Keratinocyte (primary cell): ENCODE measurements around the gene HPF1. TPM values are rescaled to one million over a fixed set of nuclear protein-coding genes. Genes with fewer than 3 reads are reported as not detected.

Experiments
- DNase-seq: peaks from one replicate; pipeline ENCODE4 v3.0.0-alpha.2; 2011; ENCODE audit warnings: low read depth, missing footprints, low spot score
- FAIRE-seq: peaks from 2 replicates; lab custom pipeline; 2011; peaks lifted over from hg19 to GRCh38; lab: Jason Lieb, UNC
- H2AFZ ChIP-seq: 2 replicates; pipeline ENCODE4 v1.6.0; 2012; ENCODE audit warnings: low read length, control low read depth, inconsistent platforms; ENCODE audit not compliant: control insufficient read depth
- H3K27ac ChIP-seq: 2 replicates; pipeline ENCODE4 v1.5.1; 2011; ENCODE audit warnings: low read length; ENCODE audit not compliant: control insufficient read depth, insufficient read depth
- H3K27me3 ChIP-seq: 3 replicates; pipeline ENCODE4 v1.6.0; 2011; ENCODE audit warnings: low read length; ENCODE audit not compliant: control insufficient read depth, insufficient read depth; ENCODE audit errors: extremely low read depth
- H3K36me3 ChIP-seq, 2 experiments: 2 replicates in 1 of 2; 3 replicates in 1 of 2; pipeline ENCODE4 v1.5.1; 2011; ENCODE audit warnings: low read length in 2 of 2, mild to moderate bottlenecking in 1 of 2; ENCODE audit not compliant: control insufficient read depth in 2 of 2, insufficient read depth in 2 of 2; ENCODE audit errors: extremely low read depth in 1 of 2
- H3K4me1 ChIP-seq: 3 replicates; pipeline ENCODE4 v1.5.1; 2011; ENCODE audit warnings: low read length; ENCODE audit not compliant: control insufficient read depth, insufficient read depth; ENCODE audit errors: extremely low read depth
- H3K4me2 ChIP-seq: 3 replicates; pipeline ENCODE4 v1.6.0; 2011; ENCODE audit warnings: low read depth, low read length; ENCODE audit not compliant: control insufficient read depth, insufficient read depth; ENCODE audit errors: extremely low read depth
- H3K4me3 ChIP-seq, 3 experiments: fragments of 200-600 bp in 1 of 3; sonication (generic) in 1 of 3; 2 replicates in 2 of 3; 3 replicates in 1 of 3; pipeline ENCODE4 v1.5.1; 2011 to 2016; ENCODE audit warnings: low read length in 3 of 3, mild to moderate bottlenecking in 3 of 3, control low read depth in 2 of 3, inconsistent platforms in 1 of 3, low read depth in 1 of 3, mixed read lengths in 1 of 3, mixed run types in 1 of 3, moderate library complexity in 1 of 3; ENCODE audit not compliant: control insufficient read depth in 2 of 3, insufficient read depth in 2 of 3; ENCODE audit errors: extremely low read depth in 1 of 3
- H3K79me2 ChIP-seq: 2 replicates; pipeline ENCODE4 v1.6.0; 2012; ENCODE audit warnings: low read length; ENCODE audit not compliant: control insufficient read depth, insufficient read depth
- H3K9ac ChIP-seq: 3 replicates; pipeline ENCODE4 v1.6.0; 2011; ENCODE audit warnings: low read length; ENCODE audit not compliant: control insufficient read depth, insufficient read depth; ENCODE audit errors: extremely low read depth
- H3K9me1 ChIP-seq: 3 replicates; pipeline ENCODE4 v1.6.0; 2011; ENCODE audit warnings: low read length; ENCODE audit not compliant: control insufficient read depth, insufficient read depth; ENCODE audit errors: extremely low read depth
- H3K9me3 ChIP-seq: 2 replicates; pipeline ENCODE4 v1.5.1; 2012; ENCODE audit warnings: low read depth, low read length; ENCODE audit not compliant: control insufficient read depth
- H4K20me1 ChIP-seq: 3 replicates; pipeline ENCODE4 v1.6.0; 2011; ENCODE audit warnings: low read length; ENCODE audit not compliant: control insufficient read depth, insufficient read depth; ENCODE audit errors: extremely low read depth
- EZH2 ChIP-seq: IDR thresholded peaks from one replicate; pipeline ENCODE4 v1.6.1; 2012; ENCODE audit warnings: inconsistent platforms, mild to moderate bottlenecking, low read length, moderate library complexity
- dilution Hi-C: fragments of 300-500 bp; cut with MboI; formaldehyde crosslinking; loops from one replicate; pipeline ENCODE4 v1.7.0; 2020; ENCODE audit warnings: low sequenced_read_pairs; ENCODE audit not compliant: extremely low pct_ligation_motif_present
- polyA plus RNA-seq, 5 experiments: library from polyadenylated mRNA; depleted of rRNA in 3 of 5; stranded (reverse) in 3 of 5; stranded (forward) in 1 of 5; unstranded in 1 of 5; fragments of >200 nt; gene quantifications; 1 replicate in 1 of 5; 2 replicates in 3 of 5; 3 replicates in 1 of 5; pipeline versions ENCODE4 v1.2.1 to v1.2.3, GENCODE V29; 2011 to 2012; ENCODE audit warnings: missing spikeins in 2 of 5, low read depth in 1 of 5, low replicate concordance in 1 of 5
- TF ChIP-seq, protein P1 (sequence below), 3 experiments: IDR thresholded peaks in 1 of 3; conservative IDR thresholded peaks in 1 of 3; optimal IDR thresholded peaks in 1 of 3; 2 replicates in 2 of 3; 3 replicates in 1 of 3; pipeline versions ENCODE3 to v1.5.1; 2011; ENCODE audit warnings: low read length in 3 of 3, mild to moderate bottlenecking in 3 of 3, moderate library complexity in 2 of 3, control low read depth in 1 of 3, inconsistent platforms in 1 of 3; ENCODE audit not compliant: insufficient read depth in 2 of 3; ENCODE audit errors: extremely low read depth in 1 of 3

HPF1 gene
- polyA plus RNA-seq, 1 donor (not counting 4 experiments of a cell fraction or from before 2014, with no cell fraction given), result 19.1 TPM

DNA sequence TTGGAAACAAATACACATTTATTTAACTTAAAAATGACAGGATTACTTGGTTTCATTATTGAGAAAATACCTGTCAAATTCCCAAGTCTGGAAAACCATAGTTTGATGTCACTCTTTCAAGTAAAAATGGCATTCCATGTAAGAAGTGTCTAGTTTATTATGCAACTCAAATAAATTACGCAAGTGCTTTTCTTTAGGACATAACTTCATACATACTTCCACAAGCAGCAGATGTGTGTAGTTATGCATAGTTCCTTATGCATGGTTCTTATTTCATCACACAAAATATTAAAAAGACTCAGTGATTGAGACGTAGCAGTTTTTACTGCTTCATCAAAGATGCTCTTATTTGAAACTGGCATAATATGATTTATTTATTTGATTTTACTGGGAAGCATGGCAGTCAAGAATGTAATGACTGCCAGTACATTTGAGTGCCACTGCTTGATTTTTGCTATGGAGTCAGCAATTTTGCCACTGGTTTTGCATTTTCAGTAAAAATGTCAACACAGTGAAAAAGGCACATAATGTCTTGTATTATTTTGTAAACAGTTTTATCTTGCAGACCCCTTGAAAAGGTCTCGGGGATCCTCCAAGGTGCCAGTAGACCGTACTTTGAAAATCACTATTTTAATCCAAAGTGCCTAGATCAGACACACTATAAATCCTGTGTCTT, 75.2 kb downstream of the HPF1 start:
- Histone ChIP-seq H4K20me1 (no peaks in the 10 kb centered on the region), H3K79me2 (no peaks in the 10 kb centered on the region), H3K36me3 (peaks cover 0 to 1% of the 10 kb centered on the region in 2 experiments), H3K9ac (no peak overlapping the region), H3K4me1 (no peaks in the 10 kb centered on the region), H2AFZ (no peak overlapping the region), H3K9me3 (no peaks in the 10 kb centered on the region), H3K4me2 (no peak overlapping the region), H3K9me1 (no peaks in the 10 kb centered on the region), H3K27ac (no peak overlapping the region), H3K27me3 (no peaks in the 10 kb centered on the region), H3K4me3 (no peak overlapping the region)
- dilution Hi-C loops, result no loop called here
- DNase-seq (no peak), FAIRE-seq (no peak)
- TF ChIP-seq, protein P1, sequence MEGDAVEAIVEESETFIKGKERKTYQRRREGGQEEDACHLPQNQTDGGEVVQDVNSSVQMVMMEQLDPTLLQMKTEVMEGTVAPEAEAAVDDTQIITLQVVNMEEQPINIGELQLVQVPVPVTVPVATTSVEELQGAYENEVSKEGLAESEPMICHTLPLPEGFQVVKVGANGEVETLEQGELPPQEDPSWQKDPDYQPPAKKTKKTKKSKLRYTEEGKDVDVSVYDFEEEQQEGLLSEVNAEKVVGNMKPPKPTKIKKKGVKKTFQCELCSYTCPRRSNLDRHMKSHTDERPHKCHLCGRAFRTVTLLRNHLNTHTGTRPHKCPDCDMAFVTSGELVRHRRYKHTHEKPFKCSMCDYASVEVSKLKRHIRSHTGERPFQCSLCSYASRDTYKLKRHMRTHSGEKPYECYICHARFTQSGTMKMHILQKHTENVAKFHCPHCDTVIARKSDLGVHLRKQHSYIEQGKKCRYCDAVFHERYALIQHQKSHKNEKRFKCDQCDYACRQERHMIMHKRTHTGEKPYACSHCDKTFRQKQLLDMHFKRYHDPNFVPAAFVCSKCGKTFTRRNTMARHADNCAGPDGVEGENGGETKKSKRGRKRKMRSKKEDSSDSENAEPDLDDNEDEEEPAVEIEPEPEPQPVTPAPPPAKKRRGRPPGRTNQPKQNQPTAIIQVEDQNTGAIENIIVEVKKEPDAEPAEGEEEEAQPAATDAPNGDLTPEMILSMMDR (optimal IDR thresholded peaks at IDR 0.05 in 1 of 3, IDR thresholded peaks at IDR 0.05 in 1 of 3, conservative IDR thresholded peaks at IDR 0.05 in 1 of 3; ENCODE audit: extremely low read depth in 1 of 3, insufficient read depth in 2 of 3, low read length in 3 of 3), result no peak
- no peak for TF ChIP-seq EZH2

Other genes with a start within 250 kb of the HPF1 start
- 3.8 to 7.8 TPM (median 5.0 TPM) in 3 replicates for gene NEK1, start 145.4 kb downstream of the HPF1 start, polyA plus RNA-seq
- 18.6 to 34.2 TPM (median 26.4 TPM) in 3 replicates for gene CLCN3, start 137.4 kb downstream of the HPF1 start, polyA plus RNA-seq